IgD-negative memory B cell (primary cell): ENCODE results near the gene PIGQ. TPM values are rescaled to one million over a fixed set of nuclear protein-coding genes. Genes with fewer than 3 reads are reported as not detected.

ENCODE experiments used
- H3K27ac Mint-ChIP-seq, 3 donors: one replicate each; pipeline ENCODE4 v1.8.0; 2020 to 2022; ENCODE audit warnings: mild to moderate bottlenecking in 3 of 3, mixed read lengths in 3 of 3, moderate library complexity in 1 of 3
- H3K27me3 Mint-ChIP-seq: one replicate; pipeline ENCODE4 v1.8.0; 2021; ENCODE audit warnings: mixed read lengths
- H3K36me3 Mint-ChIP-seq: one replicate; pipeline ENCODE4 v1.8.0; 2020; ENCODE audit warnings: mild to moderate bottlenecking, mixed read lengths
- H3K4me1 Mint-ChIP-seq, 3 donors: one replicate each; pipeline ENCODE4 v1.8.0; 2020 to 2022; ENCODE audit warnings: mixed read lengths in 3 of 3, mild to moderate bottlenecking in 1 of 3
- H3K4me3 Mint-ChIP-seq, 4 donors: one replicate each; pipeline ENCODE4 v1.8.0; 2020 to 2022; ENCODE audit warnings: mild to moderate bottlenecking in 4 of 4, mixed read lengths in 4 of 4, moderate library complexity in 3 of 4
- H3K9me3 Mint-ChIP-seq, 3 donors: one replicate each; pipeline ENCODE4 v1.8.0; 2020 to 2021; ENCODE audit warnings: mixed read lengths in 3 of 3, mild to moderate bottlenecking in 1 of 3
- polyA plus RNA-seq: library from polyadenylated mRNA; unstranded; fragments of 300-500 nt; fragmentation: Illumina TruSeq; gene quantifications from one replicate; pipeline ENCODE4 v1.2.3, GENCODE V29; 2021

The PIGQ gene
- polyA plus RNA-seq, 1 donor from 2014 or later = 18.9 TPM

- H3K27me3 Mint-ChIP-seq = no peaks in the 10 kb centered on the region
- no peak overlapping the region for H3K27ac Mint-ChIP-seq
These were observed 11.3 kb downstream of the PIGQ start for GRCh38 chr16:580946-581498.

GRCh38 chr16:582218-582613, 12.4 kb downstream of the PIGQ start:
- peaks cover 0 to 3% (median 0%) of the 10 kb centered on the region in 3 donors for H3K4me1 Mint-ChIP-seq
- H3K4me3 Mint-ChIP-seq = no peak overlapping the region

More at GRCh38 chr16:580946-581498, 11.3 kb downstream of the PIGQ start:
- no peaks in the 10 kb centered on the region for H3K9me3 Mint-ChIP-seq
- peaks cover 0 to 3% (median 0%) of the 10 kb centered on the region in 3 donors for H3K4me1 Mint-ChIP-seq
- H3K36me3 Mint-ChIP-seq = no peaks in the 10 kb centered on the region
- H3K4me3 Mint-ChIP-seq = no peak overlapping the region

DNA sequence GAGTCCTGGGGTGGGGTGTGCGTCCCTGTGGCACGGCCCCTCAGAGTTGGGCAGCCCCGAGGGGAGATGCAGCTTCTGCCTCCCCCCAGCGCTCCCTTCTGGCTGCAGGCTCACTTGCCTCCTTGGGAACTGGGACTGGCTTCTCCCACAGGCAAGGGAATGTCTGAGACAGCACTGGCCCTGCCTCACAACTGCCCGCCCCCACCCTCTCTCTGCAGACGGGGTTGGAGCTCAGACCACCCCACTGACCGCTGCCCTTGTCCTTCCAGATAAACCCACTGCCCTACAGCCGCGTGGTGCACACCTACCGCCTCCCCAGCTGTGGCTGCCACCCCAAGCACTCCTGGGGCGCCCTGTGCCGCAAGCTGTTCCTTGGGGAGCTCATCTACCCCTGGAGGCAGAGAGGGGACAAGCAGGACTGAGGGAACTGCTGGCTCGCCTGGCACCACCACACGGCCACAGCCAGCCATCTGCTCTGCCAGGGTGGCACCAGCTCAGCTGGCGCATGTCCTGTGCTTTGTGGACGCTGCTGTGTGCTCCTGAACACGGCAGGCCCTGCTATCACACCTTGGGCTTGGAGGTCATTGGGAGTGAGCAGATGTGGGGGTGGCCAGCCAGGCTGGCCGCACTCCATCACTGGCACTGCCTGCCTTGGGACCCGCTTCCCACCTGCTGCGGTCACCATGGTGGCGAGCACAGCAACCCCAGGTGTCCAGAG, 13.0 kb downstream of the PIGQ start:
- Mint-ChIP-seq H3K27ac (no peak overlapping the region), H3K27me3 (no peaks in the 10 kb centered on the region), H3K9me3 (no peaks in the 10 kb centered on the region), H3K4me1 (peaks cover 0 to 3% (median 3%) of the 10 kb centered on the region in 3 donors), H3K4me3 (peak overlapping the region in 1 of 4 donors; percentile 32), H3K36me3 (no peaks in the 10 kb centered on the region)

More at GRCh38 chr16:582218-582613, 12.4 kb downstream of the PIGQ start:
- Mint-ChIP-seq H3K27me3 (no peaks in the 10 kb centered on the region), H3K36me3 (no peaks in the 10 kb centered on the region), H3K27ac (no peak overlapping the region), H3K9me3 (no peaks in the 10 kb centered on the region)

GRCh38 chr16:583470-583814, 13.7 kb downstream of the PIGQ start:
- no peaks in the 10 kb centered on the region for H3K9me3 Mint-ChIP-seq
- H3K4me3 Mint-ChIP-seq = no peak overlapping the region
- H3K27ac Mint-ChIP-seq = no peak overlapping the region
- no peaks in the 10 kb centered on the region for H3K36me3 Mint-ChIP-seq
- H3K4me1 Mint-ChIP-seq = peaks cover 0 to 5% (median 3%) of the 10 kb centered on the region in 3 donors
- H3K27me3 Mint-ChIP-seq = no peaks in the 10 kb centered on the region

GRCh38 chr16:583815-584591, 14.2 kb downstream of the PIGQ start:
- H3K27ac Mint-ChIP-seq = no peak overlapping the region
- no peaks in the 10 kb centered on the region for H3K36me3 Mint-ChIP-seq
- H3K4me1 Mint-ChIP-seq = peaks cover 0 to 6% (median 3%) of the 10 kb centered on the region in 3 donors
- H3K27me3 Mint-ChIP-seq = no peaks in the 10 kb centered on the region
- H3K9me3 Mint-ChIP-seq = no peaks in the 10 kb centered on the region
- no peak overlapping the region for H3K4me3 Mint-ChIP-seq

DNA sequence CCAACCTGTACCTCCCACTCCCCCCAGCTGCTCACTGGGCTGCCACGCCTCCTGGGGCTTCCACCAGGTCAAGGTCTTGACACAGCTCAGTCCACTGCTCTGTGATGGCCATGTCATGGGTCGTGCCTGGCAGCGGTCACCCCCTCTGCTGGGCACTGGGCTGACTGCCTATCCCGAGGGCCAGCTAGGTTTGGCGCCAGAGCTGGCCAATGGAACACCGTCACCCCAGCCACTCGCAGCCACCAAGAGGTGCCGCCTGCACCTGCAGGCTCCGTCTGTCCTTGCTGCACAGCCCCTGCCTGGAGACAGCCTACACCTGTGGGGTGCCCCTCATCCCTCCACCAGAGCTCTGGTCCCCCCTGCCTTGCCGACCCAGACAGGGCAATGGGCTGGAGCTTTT, 15.6 kb downstream of the PIGQ start:
- Mint-ChIP-seq H3K27me3 (no peaks in the 10 kb centered on the region), H3K9me3 (no peaks in the 10 kb centered on the region), H3K36me3 (no peaks in the 10 kb centered on the region), H3K4me1 (peaks cover 0 to 4% (median 3%) of the 10 kb centered on the region in 3 donors), H3K4me3 (peak overlapping the region in 1 of 4 donors; percentile 17), H3K27ac (peak overlapping the region in 2 of 3 donors; percentile 48 to 86)

DNA sequence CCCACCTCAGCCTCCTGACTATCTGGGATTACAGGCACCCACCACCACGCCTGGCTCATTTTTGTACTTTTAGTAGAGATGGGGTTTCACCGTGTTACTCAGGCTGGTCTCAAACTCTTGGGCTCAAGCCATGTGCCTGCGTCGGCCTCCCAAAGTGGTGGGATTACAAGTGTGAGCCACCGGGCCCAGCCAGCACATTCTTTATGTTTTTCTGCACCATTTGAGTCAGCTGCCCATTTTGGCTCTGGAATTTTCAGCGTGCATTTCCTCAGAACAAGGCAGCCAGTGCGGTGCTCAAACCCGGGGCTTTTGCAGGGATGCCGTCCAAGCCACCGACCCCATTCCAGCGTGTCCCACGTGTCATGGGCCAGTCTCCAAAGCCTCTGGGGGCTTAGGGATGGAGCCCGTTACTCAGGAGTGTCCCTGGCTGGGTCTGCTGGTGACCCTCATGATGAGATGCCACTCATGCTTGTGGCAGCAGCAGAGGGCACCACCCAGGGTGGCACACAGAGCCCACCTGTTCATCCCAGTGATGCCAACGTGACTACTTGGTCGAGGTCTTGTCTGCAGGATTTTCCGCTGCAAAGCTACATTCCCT, 16.4 kb downstream of the PIGQ start:
- H3K27me3 Mint-ChIP-seq = no peaks in the 10 kb centered on the region
- peak overlapping the region in 2 of 3 donors; percentile 48 to 86 for H3K27ac Mint-ChIP-seq
- H3K36me3 Mint-ChIP-seq = no peaks in the 10 kb centered on the region
- peak overlapping the region in 2 of 4 donors; percentile 17 to 43 for H3K4me3 Mint-ChIP-seq
- H3K4me1 Mint-ChIP-seq = peaks cover 0 to 9% (median 9%) of the 10 kb centered on the region in 3 donors
- no peaks in the 10 kb centered on the region for H3K9me3 Mint-ChIP-seq

- Mint-ChIP-seq H3K27me3 (no peaks in the 10 kb centered on the region), H3K36me3 (no peaks in the 10 kb centered on the region), H3K9me3 (no peaks in the 10 kb centered on the region), H3K4me1 (peaks cover 0 to 13% (median 11%) of the 10 kb centered on the region in 3 donors), H3K4me3 (peak overlapping the region; percentile 63 to 98 (median 84)), H3K27ac (peak overlapping the region in 2 of 3 donors; percentile 72 to 90)
These were observed 17.1 kb downstream of the PIGQ start for GRCh38 chr16:586645-587590.

DNA sequence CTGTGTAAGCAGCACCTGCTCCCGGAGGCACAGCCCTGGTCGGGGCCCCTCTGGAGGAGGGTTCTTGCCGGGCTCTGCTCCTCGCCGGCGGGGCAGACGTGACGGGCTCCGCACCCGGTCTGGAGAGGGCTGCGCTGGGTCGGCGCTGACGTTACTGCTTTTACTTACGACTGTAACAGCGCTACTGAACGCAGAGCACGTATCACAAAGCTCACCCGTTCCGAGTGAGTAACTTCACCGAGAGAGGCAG, 18.8 kb downstream of the PIGQ start:
- Mint-ChIP-seq H3K9me3 (no peaks in the 10 kb centered on the region), H3K4me1 (peaks cover 4 to 23% (median 14%) of the 10 kb centered on the region in 3 donors), H3K27ac (peak overlapping the region; percentile 90 to 98 (median 97)), H3K27me3 (no peaks in the 10 kb centered on the region), H3K4me3 (peak overlapping the region; percentile 88 to 98 (median 95)), H3K36me3 (no peaks in the 10 kb centered on the region)

- Mint-ChIP-seq H3K4me1 (peaks cover 5 to 25% (median 16%) of the 10 kb centered on the region in 3 donors), H3K4me3 (peak overlapping the region; percentile 88 to 99 (median 97)), H3K9me3 (no peaks in the 10 kb centered on the region), H3K27me3 (no peaks in the 10 kb centered on the region), H3K36me3 (no peaks in the 10 kb centered on the region), H3K27ac (peak overlapping the region; percentile 90 to 99 (median 97))
These were observed 19.3 kb downstream of the PIGQ start for GRCh38 chr16:588889-589657.

DNA sequence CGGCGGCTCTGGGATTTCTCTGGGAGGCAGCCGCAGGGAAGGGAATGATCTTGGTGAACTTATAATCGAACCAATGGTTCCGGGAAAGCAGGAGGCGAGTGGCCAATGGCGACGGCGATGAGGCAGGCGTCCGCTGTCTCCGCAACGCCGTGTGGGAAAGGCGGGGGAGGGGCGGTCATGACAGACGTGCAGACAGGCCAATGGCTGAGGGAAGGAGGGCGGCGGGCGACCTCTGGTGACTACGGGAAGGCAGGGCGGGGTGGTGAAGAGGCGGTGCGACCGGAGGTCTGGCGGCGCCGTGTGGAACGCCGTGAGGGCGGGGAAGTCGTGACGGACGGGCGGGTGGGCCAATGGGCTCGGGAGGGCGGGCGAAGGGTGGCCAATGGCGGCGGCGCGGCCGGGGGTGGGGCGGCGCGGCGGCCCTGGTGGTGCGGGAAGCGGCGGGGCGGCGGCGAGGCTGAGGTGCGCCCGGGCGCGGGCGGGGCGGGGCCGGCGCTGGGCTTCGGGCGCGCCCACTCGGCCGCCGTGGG, 20.0 kb downstream of the PIGQ start, which contains the start of gene RAB40C:
TSS of gene RAB40C (plus strand) at position 409 of the 530 bp plus-strand sequence. CDS start 226 bp downstream, outside the sequence.
- Mint-ChIP-seq H3K27me3 (no peaks in the 10 kb centered on the region), H3K27ac (peak within 1 kb of the TSS; percentile 90 to 99 (median 97)), H3K4me1 (peaks cover 5 to 27% (median 16%) of the 10 kb centered on the region in 3 donors), H3K4me3 (peak within 1 kb of the TSS; percentile 88 to 99 (median 97)), H3K36me3 (no peaks in the 10 kb centered on the region), H3K9me3 (no peaks in the 10 kb centered on the region)

GRCh38 chr16:590188-590814, 20.5 kb downstream of the PIGQ start:
- H3K27me3 Mint-ChIP-seq = no peaks in the 10 kb centered on the region
- H3K27ac Mint-ChIP-seq = peak overlapping the region; percentile 56 to 97 (median 81)
- no peaks in the 10 kb centered on the region for H3K36me3 Mint-ChIP-seq
- no peaks in the 10 kb centered on the region for H3K9me3 Mint-ChIP-seq
- peak overlapping the region; percentile 78 to 94 (median 87) for H3K4me3 Mint-ChIP-seq
- peaks cover 5 to 27% (median 17%) of the 10 kb centered on the region in 3 donors for H3K4me1 Mint-ChIP-seq

GRCh38 chr16:590815-591200, 21.0 kb downstream of the PIGQ start:
- Mint-ChIP-seq H3K9me3 (no peaks in the 10 kb centered on the region), H3K27ac (peak overlapping the region; percentile 56 to 81 (median 72)), H3K4me3 (peak overlapping the region; percentile 78 to 94 (median 87)), H3K4me1 (peaks cover 5 to 27% (median 17%) of the 10 kb centered on the region in 3 donors), H3K27me3 (no peaks in the 10 kb centered on the region), H3K36me3 (no peaks in the 10 kb centered on the region)
